Astrocyte (in vitro differentiated cells and primary cell): ENCODE measurements around the gene KASH5.

Experiments
- EZH2 ChIP-seq: IDR thresholded peaks from 2 replicates; pipeline ENCODE4 v1.6.1; 2012; ENCODE audit warnings: mild to moderate bottlenecking, low read length, inconsistent platforms; ENCODE audit not compliant: insufficient read depth
- TF ChIP-seq, protein P1 (sequence below): IDR thresholded peaks from 2 replicates; pipeline ENCODE4 v1.5.1; 2011; ENCODE audit warnings: low read depth, mild to moderate bottlenecking, inconsistent platforms, low read length, moderate library complexity; ENCODE audit not compliant: insufficient read depth

DNA sequence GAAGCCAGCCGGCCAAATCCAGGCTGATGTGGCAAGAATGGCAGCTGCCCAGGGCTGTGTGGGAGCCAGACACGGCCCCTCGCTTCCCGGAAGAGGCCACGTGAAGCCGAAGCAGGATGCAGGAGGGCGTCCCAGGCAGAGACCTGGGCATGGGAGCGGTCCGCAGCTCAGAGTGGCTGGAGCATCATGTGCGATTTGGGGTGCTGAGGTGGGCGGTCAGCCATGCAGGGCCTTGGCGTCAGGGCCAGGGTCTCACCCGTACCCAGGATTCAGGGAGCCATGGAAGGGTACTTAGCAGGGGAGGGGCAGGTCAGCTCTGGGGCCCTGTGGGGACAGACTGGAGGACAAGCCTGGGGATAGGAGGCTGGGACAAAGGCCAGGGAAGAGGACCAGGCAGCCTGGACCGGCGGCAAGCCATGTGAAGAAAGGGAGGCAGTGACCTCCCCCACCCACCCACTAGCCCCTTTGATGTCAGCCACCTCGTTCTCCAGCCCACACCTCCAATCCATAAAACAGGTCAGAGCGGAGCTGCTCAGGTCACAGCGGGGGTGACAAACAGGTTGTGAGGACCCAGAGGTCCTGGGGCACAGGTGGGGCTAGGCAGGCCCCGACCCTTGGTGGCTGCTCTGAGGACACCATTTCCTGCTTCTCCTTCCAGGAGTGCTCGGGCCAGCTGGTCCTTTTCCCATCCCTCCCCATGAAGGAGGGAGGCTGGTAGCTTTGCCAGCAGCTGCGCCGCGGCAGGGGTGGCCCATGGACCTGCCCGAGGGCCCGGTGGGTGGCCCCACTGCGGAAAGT, 2.3 kb downstream of the KASH5 start:
- TF ChIP-seq, protein P1, sequence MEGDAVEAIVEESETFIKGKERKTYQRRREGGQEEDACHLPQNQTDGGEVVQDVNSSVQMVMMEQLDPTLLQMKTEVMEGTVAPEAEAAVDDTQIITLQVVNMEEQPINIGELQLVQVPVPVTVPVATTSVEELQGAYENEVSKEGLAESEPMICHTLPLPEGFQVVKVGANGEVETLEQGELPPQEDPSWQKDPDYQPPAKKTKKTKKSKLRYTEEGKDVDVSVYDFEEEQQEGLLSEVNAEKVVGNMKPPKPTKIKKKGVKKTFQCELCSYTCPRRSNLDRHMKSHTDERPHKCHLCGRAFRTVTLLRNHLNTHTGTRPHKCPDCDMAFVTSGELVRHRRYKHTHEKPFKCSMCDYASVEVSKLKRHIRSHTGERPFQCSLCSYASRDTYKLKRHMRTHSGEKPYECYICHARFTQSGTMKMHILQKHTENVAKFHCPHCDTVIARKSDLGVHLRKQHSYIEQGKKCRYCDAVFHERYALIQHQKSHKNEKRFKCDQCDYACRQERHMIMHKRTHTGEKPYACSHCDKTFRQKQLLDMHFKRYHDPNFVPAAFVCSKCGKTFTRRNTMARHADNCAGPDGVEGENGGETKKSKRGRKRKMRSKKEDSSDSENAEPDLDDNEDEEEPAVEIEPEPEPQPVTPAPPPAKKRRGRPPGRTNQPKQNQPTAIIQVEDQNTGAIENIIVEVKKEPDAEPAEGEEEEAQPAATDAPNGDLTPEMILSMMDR, result no peak
- no peak for TF ChIP-seq EZH2
